Hippocampal formation (tissue), 2 donors: ENCODE data around the gene PID1.

Source experiments
- DNase-seq, 2 donors: peaks; one replicate each; lab custom pipeline; 2025; lab: John Stamatoyannopoulos, UW

PID1 gene

DNA sequence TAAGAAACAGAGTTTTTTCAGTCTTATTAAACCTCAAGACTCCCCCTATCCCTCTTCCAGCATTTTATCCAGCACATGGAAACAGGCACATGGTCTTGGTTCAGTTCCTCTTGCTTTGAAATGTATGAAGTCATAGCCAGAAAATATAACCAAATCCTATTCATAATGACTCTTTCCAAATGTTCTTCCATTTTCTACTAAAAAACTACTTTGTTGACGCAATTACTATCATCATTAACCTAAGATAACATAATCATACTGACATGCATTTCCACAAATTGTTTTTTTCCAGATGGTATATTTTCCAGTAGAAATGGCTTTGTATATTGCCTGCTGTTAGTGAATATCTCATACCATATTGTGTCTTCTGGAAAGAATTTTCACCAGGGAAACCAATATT is 261.3 kb downstream of the PID1 start:
- DNase-seq, result no peak

DNA sequence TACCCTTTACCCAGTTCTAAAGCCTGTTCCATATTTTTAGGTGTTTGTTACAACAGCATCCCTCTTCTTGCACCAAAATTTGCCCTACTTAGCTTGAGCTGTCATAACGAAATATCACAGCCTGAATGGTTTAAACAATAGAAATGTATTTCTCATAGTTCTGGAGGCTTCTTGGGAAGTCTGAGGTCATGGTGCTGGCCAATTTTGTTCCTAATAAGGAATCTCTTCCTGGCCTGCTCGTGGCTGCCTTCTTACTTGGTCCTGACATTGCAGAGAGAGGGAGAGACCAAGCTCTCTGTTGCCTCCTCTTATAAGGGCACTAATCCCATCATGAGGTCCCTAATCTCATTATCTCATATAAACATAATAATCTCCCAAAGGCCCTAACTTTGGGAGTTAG is 267.8 kb downstream of the PID1 start:
- DNase-seq, result no peak

DNA sequence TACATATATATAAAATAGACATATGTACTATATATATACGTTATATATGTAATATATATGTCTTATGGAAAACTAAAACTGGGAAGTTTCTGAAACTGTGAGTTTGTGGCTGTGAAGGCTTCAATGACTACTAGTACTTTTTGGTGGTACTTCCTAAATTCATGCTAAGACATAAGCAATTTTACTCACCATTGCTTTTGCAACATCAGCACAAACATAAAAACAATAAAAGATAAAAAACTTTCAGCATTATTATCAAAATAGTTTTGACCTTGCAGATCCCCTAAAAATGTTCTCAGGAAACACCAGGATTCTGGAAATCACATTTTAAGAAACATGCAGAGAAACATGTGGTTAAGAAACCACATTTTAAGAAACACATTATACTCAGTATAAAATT is 269.9 kb downstream of the PID1 start:
- no peak for DNase-seq

DNA sequence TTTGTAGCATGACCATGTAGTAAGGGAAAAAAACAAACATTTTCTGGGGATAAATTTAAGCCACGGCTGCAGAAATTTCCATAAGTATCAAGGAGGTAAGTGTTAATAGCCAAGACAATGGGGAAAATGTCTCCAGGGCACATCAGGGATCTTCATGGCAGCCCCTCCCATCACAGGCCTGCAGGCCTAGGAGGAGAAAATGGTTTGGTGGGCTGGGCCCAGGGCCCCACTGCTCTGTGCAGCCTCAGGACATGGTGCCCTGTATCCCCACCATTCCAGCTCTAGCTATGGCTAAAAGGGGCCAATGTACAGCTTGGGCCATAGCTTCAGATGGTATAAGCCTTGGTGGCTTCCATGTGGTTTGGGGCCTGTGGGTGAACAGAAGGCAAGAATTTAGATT is 271.8 kb downstream of the PID1 start:
- DNase-seq, result no peak

DNA sequence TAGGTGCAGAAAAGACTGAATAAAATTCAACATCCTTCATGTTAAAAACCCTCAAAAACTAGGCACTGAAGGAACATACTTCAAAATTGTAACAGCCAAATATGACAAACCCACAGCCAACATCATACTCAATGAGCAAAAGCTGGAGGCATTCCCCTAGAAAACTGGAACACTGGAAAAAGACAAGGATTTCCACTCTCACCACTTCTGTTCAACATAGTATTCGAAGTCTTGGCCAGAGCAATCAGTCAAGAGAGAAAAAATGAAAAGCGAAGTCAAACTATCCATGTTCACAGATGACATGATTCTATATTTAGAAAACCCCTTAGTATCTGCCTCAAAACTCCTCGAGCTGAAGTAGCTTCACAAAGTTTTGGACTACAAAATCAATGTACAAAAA is 282.3 kb downstream of the PID1 start:
- no peak for DNase-seq

DNA sequence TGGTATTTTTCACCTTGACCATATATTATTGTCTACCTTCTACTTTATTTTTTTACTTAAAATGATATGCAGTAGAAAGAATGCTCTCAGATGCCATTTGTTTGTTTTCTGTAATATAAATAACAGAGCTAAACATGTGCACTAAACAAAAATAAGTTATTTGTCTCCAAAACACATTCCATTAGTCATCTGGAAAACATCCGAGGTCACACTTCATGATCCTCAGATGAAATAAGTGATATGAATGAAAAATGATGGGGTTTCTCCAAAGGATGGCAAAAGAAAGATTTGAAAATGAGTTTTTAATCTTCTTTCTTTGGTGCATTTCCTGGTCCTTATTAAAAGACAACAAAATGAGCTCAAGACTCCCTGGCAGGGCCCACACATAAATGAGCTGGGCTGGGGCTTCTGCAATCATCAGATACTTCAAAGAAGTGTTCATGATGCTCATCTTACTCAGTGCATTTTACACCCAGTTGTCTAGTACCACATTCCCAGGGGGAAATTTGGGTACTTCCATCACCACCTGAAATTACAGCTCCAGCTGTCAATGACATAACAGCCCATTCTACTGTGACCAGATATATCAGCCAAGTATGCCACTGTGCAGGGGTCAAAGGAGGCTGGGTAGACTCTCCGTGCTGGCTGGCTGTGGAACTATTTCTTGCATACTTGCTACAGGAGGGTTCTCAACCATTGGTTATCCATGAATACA is 283.5 kb downstream of the PID1 start:
- no peak for DNase-seq

DNA sequence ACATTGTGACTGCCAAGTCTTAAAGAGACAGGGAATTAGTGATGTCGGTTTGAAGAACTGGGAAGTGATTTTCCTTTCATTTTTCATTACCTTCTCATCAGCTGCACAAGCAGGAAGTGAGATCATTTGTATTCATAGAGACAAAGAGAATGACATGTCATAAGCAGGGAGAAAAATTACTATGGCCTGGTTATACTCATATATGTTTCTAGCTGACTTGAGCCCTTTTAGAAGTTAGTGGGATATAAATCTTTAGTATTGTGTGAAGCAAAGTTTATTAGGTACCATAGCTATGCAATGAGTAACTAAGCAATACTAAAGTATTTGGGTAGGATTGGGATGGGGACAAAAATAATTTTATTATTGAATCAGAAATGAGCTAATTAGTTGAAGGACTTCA is 284.1 kb downstream of the PID1 start:
- DNase-seq, result no peak

DNA sequence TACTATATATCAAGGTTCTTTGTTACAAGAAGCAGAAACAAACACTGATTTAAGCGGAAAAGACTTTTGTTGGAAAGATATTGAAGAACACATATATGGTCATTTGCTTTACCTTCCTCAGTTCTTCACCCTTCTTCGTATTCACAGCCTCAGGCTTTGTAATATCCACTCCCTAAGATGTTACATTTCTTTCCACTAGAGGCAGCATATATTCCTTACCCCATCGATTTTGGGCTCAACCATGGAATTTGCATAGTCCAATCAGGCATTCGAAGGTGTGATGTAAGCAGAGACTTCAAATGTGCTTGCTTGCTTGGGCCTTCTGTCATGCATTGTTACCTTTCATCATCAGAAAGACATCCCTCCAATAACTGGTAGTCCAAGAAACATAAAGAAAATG is 287.4 kb downstream of the PID1 start:
- no peak for DNase-seq

DNA sequence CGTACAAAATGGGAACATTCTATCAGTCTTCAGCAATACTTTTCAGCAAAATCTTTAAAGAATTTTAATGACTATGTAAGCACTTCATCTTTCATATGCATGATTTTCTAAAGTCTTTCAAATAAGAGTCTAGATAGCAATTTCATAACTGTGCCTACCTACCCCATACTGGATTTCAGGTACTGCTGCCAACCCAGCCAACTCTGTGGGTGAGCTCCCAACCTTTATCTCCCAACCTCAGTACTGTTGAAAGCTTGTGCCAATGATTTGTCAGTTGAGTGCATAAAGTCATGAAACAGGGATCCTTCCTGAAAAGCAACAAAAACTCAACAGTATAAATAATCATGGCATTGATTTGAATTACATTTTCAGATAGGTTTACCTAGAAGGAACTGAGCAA is 296.9 kb downstream of the PID1 start:
- DNase-seq, result no peak
